Measurements from ENCODE around the gene GALNT15.

Gene GALNT15

GRCh38 chr3:16168211-16168610 is 6.3 kb upstream of the GALNT15 start:
- no peak for DNase-seq (ENCODE audit: low read depth in 3 of 3)

DNA sequence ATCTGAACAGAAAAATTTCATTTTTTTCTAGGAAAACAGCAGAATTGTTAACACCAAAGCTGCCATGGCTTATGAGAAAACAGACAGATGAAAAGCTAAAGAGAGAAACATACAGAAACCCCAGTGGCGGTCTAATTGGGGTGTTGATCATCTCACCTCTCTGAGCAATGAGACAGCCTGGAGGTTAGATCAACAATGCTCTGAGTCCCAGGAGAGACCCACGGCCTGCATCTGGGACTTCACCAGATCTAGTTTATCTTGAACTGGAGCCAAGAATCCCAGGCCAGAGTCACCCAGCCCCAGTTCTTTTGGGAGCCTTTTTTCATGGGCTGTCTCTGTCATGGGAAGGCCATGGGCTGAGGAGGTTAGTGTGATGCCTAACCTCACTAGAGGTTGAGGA is 3.5 kb upstream of the GALNT15 start:
- no peak for DNase-seq (ENCODE audit: low read depth in 3 of 3)

DNA sequence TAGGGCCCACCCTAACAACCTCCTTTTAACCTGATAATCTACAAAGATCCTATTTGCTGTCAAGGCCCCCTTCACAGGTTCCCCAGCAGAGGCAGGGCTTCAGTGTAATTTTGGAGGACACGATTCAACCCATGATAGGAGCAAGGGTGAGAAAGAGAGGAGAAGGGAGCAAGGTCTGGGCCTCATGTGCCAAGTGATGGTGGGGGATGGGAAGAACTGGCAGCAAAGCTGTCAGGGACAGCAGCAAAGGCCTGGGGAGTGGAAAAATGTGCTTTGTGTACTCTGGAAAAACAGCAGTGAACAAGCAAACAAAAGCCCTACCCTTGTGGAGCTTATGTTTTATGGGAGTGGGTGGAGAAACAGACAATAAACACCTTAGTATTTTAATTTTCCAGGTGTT is 2.7 kb upstream of the GALNT15 start:
- no peak for DNase-seq (ENCODE audit: low read depth in 3 of 3)

GRCh38 chr3:16173283-16174025 is 1.0 kb upstream of the GALNT15 start:
- DNase-seq (ENCODE audit: low read depth in 3 of 3) = no peak

GRCh38 chr3:16174026-16174355 is 489 bp upstream of the GALNT15 start:
- no peak for DNase-seq (ENCODE audit: low read depth in 3 of 3)

- no peak for DNase-seq (ENCODE audit: low read depth in 3 of 3)
These were observed 759 bp downstream of the GALNT15 start for GRCh38 chr3:16174976-16175901.

GRCh38 chr3:16176391-16177030 is 2.0 kb downstream of the GALNT15 start:
- DNase-seq (ENCODE audit: low read depth in 3 of 3) = no peak

DNA sequence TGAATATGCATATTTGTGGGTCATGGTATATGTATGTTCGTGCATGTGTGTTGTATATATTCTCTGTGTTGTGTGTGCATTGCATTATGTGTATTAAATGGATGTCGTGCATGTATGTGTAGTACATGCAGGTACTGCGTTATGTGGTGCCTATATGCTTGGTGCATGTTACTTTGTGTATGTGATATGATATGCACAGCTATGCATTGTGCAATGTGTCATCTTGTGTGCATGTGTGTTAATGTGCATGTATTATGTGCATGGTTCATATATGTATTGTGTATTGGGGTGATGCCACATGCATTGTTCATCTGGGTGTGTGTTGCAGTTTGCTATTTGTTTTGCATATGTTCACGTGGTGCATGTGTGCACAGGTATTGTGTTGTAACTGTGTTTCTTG is 2.9 kb downstream of the GALNT15 start:
- no peak for DNase-seq (ENCODE audit: low read depth in 3 of 3)

GRCh38 chr3:16177962-16178627 is 3.6 kb downstream of the GALNT15 start:
- peak; percentile 20 to 67 (median 49) for DNase-seq (ENCODE audit: low read depth in 3 of 3)

- DNase-seq (ENCODE audit: low read depth in 3 of 3) = no peak
These were observed 4.1 kb downstream of the GALNT15 start for GRCh38 chr3:16178628-16178988.

- no peak for DNase-seq (ENCODE audit: low read depth in 3 of 3)
These were observed 4.8 kb downstream of the GALNT15 start for GRCh38 chr3:16179261-16179660.

DNA sequence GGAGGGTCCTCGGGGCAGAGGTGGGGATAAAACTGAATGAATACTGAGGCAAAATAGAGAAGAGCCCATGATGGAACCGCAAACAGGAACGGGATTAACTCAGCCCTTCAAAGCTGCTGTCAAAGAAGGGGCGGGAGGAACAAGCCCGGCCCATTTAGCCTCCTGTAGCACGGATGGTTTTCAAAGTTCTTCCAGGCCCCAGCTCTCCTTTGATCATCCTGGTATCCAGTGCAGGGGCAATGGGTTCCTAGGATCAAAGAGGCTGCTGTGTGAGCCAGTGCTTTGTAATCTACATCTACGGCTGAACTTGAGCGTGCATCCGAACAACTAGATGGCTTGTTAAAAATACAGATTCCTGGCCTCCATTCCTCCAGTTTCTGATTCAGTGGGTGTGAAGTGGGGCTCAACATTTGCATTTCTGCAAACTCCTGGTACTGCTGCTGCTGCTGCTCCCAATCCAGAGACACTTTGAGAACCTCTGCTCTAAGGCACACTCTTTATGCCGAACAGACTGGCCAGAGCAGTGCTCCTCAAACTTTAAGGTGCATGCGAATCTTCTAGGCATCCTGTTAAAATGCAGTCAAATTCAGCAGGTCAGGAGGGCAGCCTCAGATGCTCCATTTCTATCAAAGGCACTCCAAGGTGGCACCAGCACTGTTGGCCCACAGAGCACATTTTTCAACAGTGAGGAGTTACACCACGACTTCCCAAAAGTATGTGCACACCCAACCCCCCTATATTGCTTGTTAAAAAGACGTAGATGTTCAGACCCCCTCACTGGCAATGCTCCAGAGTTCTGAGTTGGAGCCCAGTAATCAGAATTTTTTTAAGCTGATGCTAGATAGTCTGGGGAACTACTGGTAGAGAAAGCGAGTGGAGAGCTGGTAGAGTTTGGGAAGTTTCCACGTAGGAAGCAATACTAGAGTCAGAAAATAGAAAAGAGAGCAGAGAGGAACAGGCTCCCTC is 5.6 kb downstream of the GALNT15 start:
- no peak for DNase-seq (ENCODE audit: low read depth in 3 of 3)

DNA sequence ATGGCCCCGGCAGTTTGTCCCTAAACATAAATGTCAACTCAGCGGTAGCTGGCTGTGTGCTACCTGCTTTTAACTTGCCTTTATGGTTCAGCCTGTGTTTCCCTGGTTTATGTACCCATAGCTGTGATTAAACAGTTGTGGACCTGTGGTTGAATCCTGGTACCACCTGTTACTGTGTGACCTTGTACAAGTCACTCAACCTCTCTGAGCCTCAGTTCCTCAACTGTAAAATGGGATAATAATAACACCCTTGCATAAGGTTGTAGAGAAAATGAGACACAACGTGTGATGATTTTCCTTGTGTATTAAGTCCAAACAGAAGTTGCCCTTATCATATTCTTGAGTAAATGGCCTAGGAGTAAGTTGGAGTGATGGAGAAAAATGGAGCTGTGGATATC is 6.3 kb downstream of the GALNT15 start:
- no peak for DNase-seq (ENCODE audit: low read depth in 3 of 3)

DNA sequence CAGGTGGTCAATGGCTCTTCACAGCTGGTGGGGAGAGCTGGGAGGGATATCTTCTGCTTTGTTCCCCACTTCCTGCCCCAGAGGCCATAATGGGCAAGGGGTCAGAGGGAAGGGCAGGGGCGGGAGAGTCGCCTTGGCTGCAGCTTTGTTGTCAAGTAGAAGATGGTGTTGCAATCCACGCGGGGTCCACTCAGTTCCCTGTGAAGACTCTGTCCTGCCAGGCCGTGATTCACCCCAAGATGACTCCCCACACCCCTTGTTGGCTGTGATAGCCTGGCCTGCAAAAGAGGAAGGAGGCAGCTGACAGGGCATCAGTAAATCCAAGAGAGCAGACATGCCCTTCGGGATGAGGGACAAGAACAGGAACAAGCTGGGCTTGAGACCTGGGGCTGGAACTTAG is 6.9 kb downstream of the GALNT15 start:
- DNase-seq (ENCODE audit: low read depth in 3 of 3) = no peak

- DNase-seq (ENCODE audit: low read depth in 3 of 3) = no peak
These were observed 7.7 kb downstream of the GALNT15 start for GRCh38 chr3:16182183-16182582.

- DNase-seq (ENCODE audit: low read depth in 3 of 3) = no peak
These were observed 8.1 kb downstream of the GALNT15 start for GRCh38 chr3:16182612-16183011.

GRCh38 chr3:16183082-16183481 is 8.6 kb downstream of the GALNT15 start:
- DNase-seq (ENCODE audit: low read depth in 3 of 3) = no peak

DNA sequence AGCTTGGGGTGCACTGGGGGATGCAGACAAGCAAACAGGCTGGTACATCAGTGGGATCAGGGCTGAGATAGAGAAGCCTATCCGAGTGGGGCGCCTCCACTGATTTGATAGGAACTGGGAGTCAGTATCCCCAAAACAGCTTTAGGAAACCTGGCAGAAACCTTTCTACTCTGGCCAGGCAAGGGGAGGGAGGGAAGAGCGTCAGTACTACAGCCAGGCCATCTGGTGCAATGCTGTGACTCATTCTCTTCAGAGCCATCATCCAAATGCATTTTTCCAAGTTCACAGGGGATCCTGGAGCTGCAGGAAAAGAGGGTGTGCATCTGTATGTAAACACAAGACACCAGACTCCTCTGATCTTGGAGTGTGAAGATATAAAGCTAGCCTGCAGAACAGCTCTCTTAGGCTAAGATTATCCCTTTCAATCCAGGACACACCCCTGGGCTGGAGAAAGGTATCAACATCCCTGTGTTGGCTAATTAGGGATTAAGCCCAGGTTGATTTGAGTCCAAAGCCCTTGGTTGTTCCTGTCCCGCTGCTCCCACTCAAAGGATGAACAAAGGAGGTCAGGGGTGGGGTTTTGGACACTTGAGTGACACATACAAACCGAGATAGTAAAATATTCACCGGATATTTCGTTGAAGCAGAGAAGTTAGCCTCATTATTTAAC is 9.3 kb downstream of the GALNT15 start:
- DNase-seq (ENCODE audit: low read depth in 3 of 3) = no peak

GRCh38 chr3:16186086-16186485 is 11.6 kb downstream of the GALNT15 start:
- no peak for DNase-seq (ENCODE audit: low read depth in 3 of 3)

- no peak for DNase-seq (ENCODE audit: low read depth in 3 of 3)
These were observed 12.1 kb downstream of the GALNT15 start for GRCh38 chr3:16186565-16186964.
